ENCODE results near the gene ZNF529.

The ZNF529 gene

GRCh38 chr19:36526581-36526980 is 46.5 kb downstream of the ZNF529 start:
- in situ Hi-C loops (cut with HindIII; ENCODE audit: low pct_ligation_motif_present, low pct_unique_long_range_greater_than_20kb, low sequenced_read_pairs): no loop called here

GRCh38 chr19:36524617-36525016 is 48.5 kb downstream of the ZNF529 start:
- DNase-seq: no peak
- in situ Hi-C loops (cut with HindIII; ENCODE audit: low pct_ligation_motif_present, low pct_unique_long_range_greater_than_20kb, low sequenced_read_pairs): no loop called here

More at GRCh38 chr19:36526581-36526980, 46.5 kb downstream of the ZNF529 start:
- DNase-seq: no peak

- in situ Hi-C loops (cut with HindIII; ENCODE audit: low pct_ligation_motif_present, low pct_unique_long_range_greater_than_20kb, low sequenced_read_pairs): no loop called here
- DNase-seq: no peak
Observed at GRCh38 chr19:36514012-36514612, 59.0 kb downstream of the ZNF529 start.

DNA sequence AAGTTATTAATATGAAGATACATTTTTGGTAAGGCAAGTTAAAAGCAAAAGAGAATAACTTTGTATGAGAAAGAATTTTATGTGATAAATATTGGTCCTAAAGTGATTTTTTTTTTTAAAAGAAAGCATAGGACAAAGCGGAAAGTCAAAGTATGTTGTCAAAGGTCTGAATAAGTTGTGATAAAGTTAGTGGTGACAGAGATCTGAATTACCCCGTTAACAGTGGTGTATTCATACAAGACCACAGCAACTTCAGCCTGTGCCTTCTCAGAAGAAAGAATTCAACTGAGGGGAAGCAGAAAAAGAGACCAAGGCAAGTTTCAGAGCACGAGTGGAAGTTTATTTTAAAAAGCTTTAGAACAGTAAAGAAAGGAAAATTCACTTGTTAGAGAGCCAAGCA is 64.8 kb downstream of the ZNF529 start:
- in situ Hi-C loops (cut with HindIII; ENCODE audit: low pct_ligation_motif_present, low pct_unique_long_range_greater_than_20kb, low sequenced_read_pairs): no loop called here
- no peak for DNase-seq

DNA sequence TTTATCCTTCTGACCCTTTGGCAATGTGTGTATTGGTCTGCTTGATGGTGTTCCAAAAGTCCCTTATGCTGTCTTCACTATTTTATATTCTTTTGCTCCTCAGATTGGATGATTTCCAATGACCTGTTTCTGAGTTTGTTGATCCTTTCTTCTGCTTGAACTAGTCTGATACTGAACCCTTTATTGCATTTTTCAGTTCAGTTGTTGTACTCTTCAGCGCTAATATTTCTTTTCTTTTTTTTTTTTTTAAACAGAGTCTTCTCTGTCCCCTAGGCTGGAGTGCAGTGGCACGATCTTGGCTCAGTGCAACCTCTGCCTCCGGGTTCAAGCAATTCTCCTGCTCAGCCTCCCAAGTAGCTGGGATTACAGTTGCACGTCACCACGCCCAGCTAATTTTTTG is 71.1 kb downstream of the ZNF529 start:
- in situ Hi-C loops (cut with HindIII; ENCODE audit: low pct_ligation_motif_present, low pct_unique_long_range_greater_than_20kb, low sequenced_read_pairs): no loop called here

GRCh38 chr19:36497001-36497400 is 76.1 kb downstream of the ZNF529 start:
- in situ Hi-C loops (cut with HindIII; ENCODE audit: low pct_ligation_motif_present, low pct_unique_long_range_greater_than_20kb, low sequenced_read_pairs): no loop called here
- DNase-seq: no peak

More for the DNA sequence above, 71.1 kb downstream of the ZNF529 start:
- no peak for DNase-seq
